NB4 (cell line): Measurements from ENCODE around the gene NTN4.

Experiments
- CTCF ChIP-seq: IDR thresholded peaks from one replicate; pipeline ENCODE4 v1.5.1; 2012; ENCODE audit warnings: low read depth, low read length
- MYC ChIP-seq: IDR thresholded peaks from 2 replicates; pipeline ENCODE4 v1.6.1; 2011; ENCODE audit warnings: low read depth, low read length

GRCh38 chr12:95703986-95704385 is 86.6 kb downstream of the NTN4 start:
- TF ChIP-seq MYC = no peak
- TF ChIP-seq CTCF = no peak
